ENCODE results near the gene PARVB. TPM values are rescaled to one million over a fixed set of nuclear protein-coding genes. Genes with fewer than 3 reads are reported as not detected.

The PARVB gene
- total and polyA plus RNA-seq, 3 experiments from 2014 or later, result 6.2 to 84.3 (median 82.1) TPM

GRCh38 chr22:43988116-43988820 is 35.8 kb upstream of the PARVB start:
- Histone ChIP-seq H3K27me3 (ENCODE audit: insufficient read depth, low read length, poor library complexity, severe bottlenecking) (no peaks in the 10 kb centered on the region), H3K4me1 (ENCODE audit: insufficient read depth, low read length) (no peaks in the 10 kb centered on the region), H3K27ac (ENCODE audit: low read depth, low read length) (no peak overlapping the region), H3K9me3 (ENCODE audit: low read length) (no peaks in the 10 kb centered on the region), H3K36me3 (ENCODE audit: insufficient read depth, low read length) (peaks cover 42% of the 10 kb centered on the region), H3K4me3 (ENCODE audit: low read length) (no peak overlapping the region)
- CTCF ChIA-PET, result no interaction called here
- Mint-ChIP-seq H3K36me3 (peaks cover 10 to 91% (median 35%) of the 10 kb centered on the region in 3 donors), H3K9me3 (no peaks in the 10 kb centered on the region), H3K4me1 (peaks cover 3 to 4% (median 4%) of the 10 kb centered on the region in 3 donors), H3K4me3 (no peak overlapping the region), H3K27me3 (no peaks in the 10 kb centered on the region), H3K27ac (peak overlapping the region in 3 of 8 donors; percentile 17 to 69 (median 66))
- POLR2A ChIA-PET, result no interaction called here
- DNase-seq, result no peak

GRCh38 chr22:43988960-43989359 is 35.1 kb upstream of the PARVB start:
- H3K9me3 Mint-ChIP-seq, result no peaks in the 10 kb centered on the region
- H3K27ac ChIP-seq (ENCODE audit: low read depth, low read length), result no peak overlapping the region
- H3K36me3 Mint-ChIP-seq, result peaks cover 6 to 92% (median 29%) of the 10 kb centered on the region in 3 donors
- H3K4me3 Mint-ChIP-seq, result no peak overlapping the region
- POLR2A ChIA-PET, result no interaction called here
- no peak for DNase-seq
- H3K27me3 Mint-ChIP-seq, result no peaks in the 10 kb centered on the region
- CTCF ChIA-PET, result interaction anchor here (1.7 kb wide), 1 partner anchor 636 kb away, joined by 5 read pairs; no protein-coding TSS in a partner anchor
- peaks cover 5 to 10% (median 8%) of the 10 kb centered on the region in 3 donors for H3K4me1 Mint-ChIP-seq
- no peaks in the 10 kb centered on the region for H3K4me1 ChIP-seq (ENCODE audit: insufficient read depth, low read length)
- H3K36me3 ChIP-seq (ENCODE audit: insufficient read depth, low read length), result peaks cover 36% of the 10 kb centered on the region
- no peak overlapping the region for H3K4me3 ChIP-seq (ENCODE audit: low read length)
- no peaks in the 10 kb centered on the region for H3K27me3 ChIP-seq (ENCODE audit: insufficient read depth, low read length, poor library complexity, severe bottlenecking)
- H3K9me3 ChIP-seq (ENCODE audit: low read length), result no peaks in the 10 kb centered on the region
- H3K27ac Mint-ChIP-seq, result no peak overlapping the region

DNA sequence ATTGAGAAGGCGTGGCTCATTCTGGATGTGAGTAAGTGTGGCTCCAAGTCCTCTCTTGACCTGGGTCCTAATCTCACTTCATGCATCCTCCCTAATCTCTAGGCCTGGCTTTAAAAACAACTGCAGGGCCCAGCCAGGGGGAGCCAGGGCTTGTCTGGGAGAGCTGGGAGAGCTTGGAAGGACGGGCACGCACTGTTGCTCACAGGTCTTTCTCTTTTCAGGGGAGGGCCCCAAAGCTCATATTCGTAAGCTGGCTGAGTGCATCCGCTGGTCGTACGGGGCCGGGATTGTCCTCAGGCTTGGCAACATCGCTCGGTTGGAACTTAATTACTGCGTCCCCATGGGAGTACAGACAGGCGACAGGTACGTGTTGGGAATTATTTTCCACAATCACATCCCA is 34.1 kb upstream of the PARVB start:
- CTCF ChIA-PET, result interaction anchor here (1.0 to 1.7 kb wide), 3 partner anchors 96 to 637 kb away, joined by 4 to 6 read pairs (median 5); no protein-coding TSS in a partner anchor

GRCh38 chr22:43991316-43992020 is 32.6 kb upstream of the PARVB start:
- Histone ChIP-seq H3K27ac (ENCODE audit: low read depth, low read length) (no peak overlapping the region), H3K4me1 (ENCODE audit: insufficient read depth, low read length) (peaks cover 13% of the 10 kb centered on the region), H3K27me3 (ENCODE audit: insufficient read depth, low read length, poor library complexity, severe bottlenecking) (no peaks in the 10 kb centered on the region), H3K9me3 (ENCODE audit: low read length) (no peaks in the 10 kb centered on the region), H3K4me3 (ENCODE audit: low read length) (no peak overlapping the region), H3K36me3 (ENCODE audit: insufficient read depth, low read length) (peaks cover 25% of the 10 kb centered on the region)
- peaks cover 5 to 90% (median 24%) of the 10 kb centered on the region in 3 donors for H3K36me3 Mint-ChIP-seq
- no peaks in the 10 kb centered on the region for H3K9me3 Mint-ChIP-seq
- no peak for DNase-seq
- H3K27ac Mint-ChIP-seq, result peak overlapping the region in 1 of 8 donors; percentile 50
- H3K4me3 Mint-ChIP-seq, result no peak overlapping the region
- H3K4me1 Mint-ChIP-seq, result peaks cover 21 to 33% (median 24%) of the 10 kb centered on the region in 3 donors
- CTCF ChIA-PET, result interaction anchor here (6.1 kb wide), 1 partner anchor 633 kb away, joined by 105 read pairs; no protein-coding TSS in a partner anchor
- POLR2A ChIA-PET, result no interaction called here
- H3K27me3 Mint-ChIP-seq, result no peaks in the 10 kb centered on the region

More for the DNA sequence above, 34.1 kb upstream of the PARVB start:
- H3K27ac ChIP-seq (ENCODE audit: low read depth, low read length), result no peak overlapping the region
- no peaks in the 10 kb centered on the region for H3K27me3 ChIP-seq (ENCODE audit: insufficient read depth, low read length, poor library complexity, severe bottlenecking)
- peaks cover under 1% of the 10 kb centered on the region for H3K4me1 ChIP-seq (ENCODE audit: insufficient read depth, low read length)
- Mint-ChIP-seq H3K27me3 (no peaks in the 10 kb centered on the region), H3K27ac (no peak overlapping the region), H3K4me3 (no peak overlapping the region), H3K9me3 (no peaks in the 10 kb centered on the region), H3K4me1 (peaks cover 12 to 19% (median 13%) of the 10 kb centered on the region in 3 donors), H3K36me3 (peaks cover 5 to 93% (median 29%) of the 10 kb centered on the region in 3 donors)
- H3K36me3 ChIP-seq (ENCODE audit: insufficient read depth, low read length), result peaks cover 32% of the 10 kb centered on the region
- DNase-seq, result no peak
- POLR2A ChIA-PET, result no interaction called here
- no peak overlapping the region for H3K4me3 ChIP-seq (ENCODE audit: low read length)
- H3K9me3 ChIP-seq (ENCODE audit: low read length), result no peaks in the 10 kb centered on the region

GRCh38 chr22:43992331-43992821 is 31.7 kb upstream of the PARVB start:
- DNase-seq, result no peak
- ChIA-PET CTCF (interaction anchor here (1.2 to 6.1 kb wide), 15 partner anchors 10 to 693 kb away, joined by 3 to 105 read pairs (median 9); no protein-coding TSS in a partner anchor), POLR2A (no interaction called here)
- Mint-ChIP-seq H3K36me3 (peaks cover 5 to 88% (median 24%) of the 10 kb centered on the region in 3 donors), H3K9me3 (no peaks in the 10 kb centered on the region), H3K4me3 (no peak overlapping the region), H3K4me1 (peaks cover 23 to 39% (median 33%) of the 10 kb centered on the region in 3 donors), H3K27me3 (no peaks in the 10 kb centered on the region), H3K27ac (no peak overlapping the region)
- Histone ChIP-seq H3K4me3 (ENCODE audit: low read length) (no peak overlapping the region), H3K4me1 (ENCODE audit: insufficient read depth, low read length) (peaks cover 17% of the 10 kb centered on the region), H3K9me3 (ENCODE audit: low read length) (no peaks in the 10 kb centered on the region), H3K36me3 (ENCODE audit: insufficient read depth, low read length) (peaks cover 25% of the 10 kb centered on the region), H3K27me3 (ENCODE audit: insufficient read depth, low read length, poor library complexity, severe bottlenecking) (no peaks in the 10 kb centered on the region), H3K27ac (ENCODE audit: low read depth, low read length) (no peak overlapping the region)

DNA sequence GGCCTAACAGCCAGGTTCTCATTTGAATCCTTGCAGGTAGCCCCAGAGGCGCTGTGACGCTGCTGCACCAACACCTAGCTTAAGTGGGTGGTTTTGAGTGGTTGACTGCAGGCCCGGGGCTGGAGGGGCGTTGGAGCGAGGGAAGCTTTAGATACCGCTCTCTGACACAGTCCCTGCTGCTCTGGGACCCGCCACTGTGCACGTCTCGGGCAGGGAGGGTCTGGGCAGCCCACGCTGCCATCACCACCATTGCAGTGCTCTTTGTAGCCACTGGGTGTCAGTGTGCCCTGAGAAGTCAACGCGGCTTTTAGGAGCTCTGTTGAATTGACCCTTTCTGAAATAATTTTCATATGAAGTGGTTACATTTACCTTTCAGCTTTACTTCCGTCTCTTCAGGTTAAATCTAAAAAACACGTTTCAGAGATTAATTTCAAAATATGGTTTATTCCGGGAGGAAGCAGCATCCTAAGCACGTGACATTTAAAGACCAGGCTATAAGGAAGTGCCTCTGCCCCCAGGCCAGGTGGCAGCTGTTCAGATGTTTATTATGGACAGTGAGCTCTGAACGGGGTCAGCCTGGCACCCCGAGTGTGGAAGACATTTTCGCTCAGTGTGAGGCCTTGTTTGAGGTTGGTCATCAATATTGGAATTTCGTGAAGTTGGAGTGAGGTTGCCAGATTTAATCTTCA is 30.9 kb upstream of the PARVB start:
- Mint-ChIP-seq H3K4me1 (peaks cover 23 to 39% (median 35%) of the 10 kb centered on the region in 3 donors), H3K27me3 (no peaks in the 10 kb centered on the region), H3K27ac (peak overlapping the region; percentile 45 to 97 (median 78)), H3K9me3 (no peaks in the 10 kb centered on the region), H3K4me3 (peak overlapping the region in 3 of 7 donors; percentile 31 to 63 (median 48)), H3K36me3 (peaks cover 5 to 86% (median 20%) of the 10 kb centered on the region in 3 donors)
- peak; percentile 31 to 66 (median 36) for DNase-seq
- Histone ChIP-seq H3K4me1 (ENCODE audit: insufficient read depth, low read length) (peaks cover 17% of the 10 kb centered on the region), H3K27ac (ENCODE audit: low read depth, low read length) (no peak overlapping the region), H3K4me3 (ENCODE audit: low read length) (no peak overlapping the region), H3K27me3 (ENCODE audit: insufficient read depth, low read length, poor library complexity, severe bottlenecking) (no peaks in the 10 kb centered on the region), H3K36me3 (ENCODE audit: insufficient read depth, low read length) (peaks cover 28% of the 10 kb centered on the region), H3K9me3 (ENCODE audit: low read length) (no peaks in the 10 kb centered on the region)
- ChIA-PET CTCF (interaction anchor here (0.6 to 6.1 kb wide), 33 partner anchors 9 to 743 kb away, joined by 3 to 105 read pairs (median 4); partner anchors contain the start of gene SAMM50), POLR2A (interaction anchor here (0.6 to 1.0 kb wide), 2 partner anchors 33 to 570 kb away, joined by 3 read pairs; no protein-coding TSS in a partner anchor)

GRCh38 chr22:43994006-43994405 is 30.1 kb upstream of the PARVB start:
- Mint-ChIP-seq H3K9me3 (no peaks in the 10 kb centered on the region), H3K27me3 (no peaks in the 10 kb centered on the region), H3K36me3 (peaks cover 5 to 86% (median 15%) of the 10 kb centered on the region in 3 donors), H3K4me3 (peak overlapping the region in 4 of 7 donors; percentile 27 to 85 (median 34)), H3K27ac (peak overlapping the region in 6 of 8 donors; percentile 26 to 95 (median 81)), H3K4me1 (peaks cover 23 to 39% (median 35%) of the 10 kb centered on the region in 3 donors)
- Histone ChIP-seq H3K27me3 (ENCODE audit: insufficient read depth, low read length, poor library complexity, severe bottlenecking) (no peaks in the 10 kb centered on the region), H3K4me1 (ENCODE audit: insufficient read depth, low read length) (peaks cover 17% of the 10 kb centered on the region), H3K9me3 (ENCODE audit: low read length) (no peaks in the 10 kb centered on the region), H3K27ac (ENCODE audit: low read depth, low read length) (no peak overlapping the region), H3K36me3 (ENCODE audit: insufficient read depth, low read length) (peaks cover 31% of the 10 kb centered on the region), H3K4me3 (ENCODE audit: low read length) (no peak overlapping the region)
- ChIA-PET CTCF (interaction anchor here (0.7 to 6.1 kb wide), 24 partner anchors 9 to 742 kb away, joined by 3 to 105 read pairs (median 6); partner anchors contain the start of gene SAMM50), POLR2A (no interaction called here)
- DNase-seq, result no peak
